ENCODE data around the gene VKORC1.
"Not testable (repeated sequence)": the region's sequence is repeated elsewhere in the genome, so short reads cannot be mapped to it uniquely, and the experiment has no call there.

DNA sequence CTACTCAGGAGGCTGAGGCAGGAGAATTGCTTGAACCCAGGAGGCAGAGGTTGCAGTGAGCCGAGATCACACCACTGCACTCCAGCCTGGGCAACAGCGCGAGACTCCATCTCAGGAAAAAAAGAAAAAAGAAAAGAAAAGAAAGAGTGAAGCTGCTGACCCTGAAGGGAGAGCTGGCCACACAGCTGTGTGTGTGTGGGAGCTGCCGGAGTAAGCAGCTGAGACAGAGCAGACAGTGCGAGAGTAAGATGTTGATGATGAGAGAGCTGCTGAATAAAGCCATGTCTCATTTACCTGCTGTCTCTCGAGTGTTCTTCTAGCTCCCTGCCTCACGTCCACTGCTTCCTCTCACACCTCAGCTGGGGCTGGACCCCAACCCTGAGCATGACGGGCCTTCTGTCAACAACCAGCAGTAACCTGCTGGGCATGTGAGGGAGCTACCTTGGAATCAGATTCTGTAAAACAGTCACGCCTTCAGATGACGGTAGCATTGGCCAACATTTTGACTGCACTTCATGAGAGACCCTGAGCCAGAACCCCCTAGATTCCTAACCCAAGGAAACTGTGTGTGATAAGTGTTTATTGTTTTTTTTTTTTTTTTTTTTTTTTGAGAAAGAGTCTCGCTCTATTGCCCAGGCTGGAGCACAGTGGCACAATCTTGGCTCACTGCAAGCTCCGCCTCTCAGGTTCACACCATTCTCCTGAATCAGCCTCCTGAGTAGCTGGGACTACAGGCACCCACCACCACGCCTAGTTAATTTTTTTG, 6.5 kb upstream of the VKORC1 start:
- TF ChIP-seq, protein P1, sequence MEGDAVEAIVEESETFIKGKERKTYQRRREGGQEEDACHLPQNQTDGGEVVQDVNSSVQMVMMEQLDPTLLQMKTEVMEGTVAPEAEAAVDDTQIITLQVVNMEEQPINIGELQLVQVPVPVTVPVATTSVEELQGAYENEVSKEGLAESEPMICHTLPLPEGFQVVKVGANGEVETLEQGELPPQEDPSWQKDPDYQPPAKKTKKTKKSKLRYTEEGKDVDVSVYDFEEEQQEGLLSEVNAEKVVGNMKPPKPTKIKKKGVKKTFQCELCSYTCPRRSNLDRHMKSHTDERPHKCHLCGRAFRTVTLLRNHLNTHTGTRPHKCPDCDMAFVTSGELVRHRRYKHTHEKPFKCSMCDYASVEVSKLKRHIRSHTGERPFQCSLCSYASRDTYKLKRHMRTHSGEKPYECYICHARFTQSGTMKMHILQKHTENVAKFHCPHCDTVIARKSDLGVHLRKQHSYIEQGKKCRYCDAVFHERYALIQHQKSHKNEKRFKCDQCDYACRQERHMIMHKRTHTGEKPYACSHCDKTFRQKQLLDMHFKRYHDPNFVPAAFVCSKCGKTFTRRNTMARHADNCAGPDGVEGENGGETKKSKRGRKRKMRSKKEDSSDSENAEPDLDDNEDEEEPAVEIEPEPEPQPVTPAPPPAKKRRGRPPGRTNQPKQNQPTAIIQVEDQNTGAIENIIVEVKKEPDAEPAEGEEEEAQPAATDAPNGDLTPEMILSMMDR (conservative IDR thresholded peaks at IDR 0.05), result not testable (repeated sequence)
- TF ChIP-seq ZFX (IDR thresholded peaks at IDR 0.05), result not testable (repeated sequence)

All from C4-2B (cell line).